Kidney (tissue), 14 donors: ENCODE results near the gene ILK. TPM values are rescaled to one million over a fixed set of nuclear protein-coding genes. Genes with fewer than 3 reads are reported as not detected.
A peak's percentile ranks its signal among the peaks of the same experiment; 100 is the strongest.

Source experiments
- DNase-seq, 5 donors: peaks; one replicate each; pipeline ENCODE4 v3.0.0-alpha.2; 2013 to 2020
- FAIRE-seq: peaks from 2 replicates; lab custom pipeline; 2012; peaks lifted over from hg19 to GRCh38; lab: Jason Lieb, UNC
- H3K27ac ChIP-seq, 2 donors: one replicate each; pipeline ENCODE4 v1.7.0; 2013; ENCODE audit warnings: low read depth in 2 of 2, low read length in 2 of 2, inconsistent platforms in 1 of 2
- H3K27me3 ChIP-seq: one replicate; pipeline ENCODE4 v1.7.1; 2013; ENCODE audit warnings: low read length, inconsistent platforms; ENCODE audit not compliant: control insufficient read depth, insufficient read depth
- H3K36me3 ChIP-seq, 3 donors: one replicate each; pipeline versions ENCODE4 v1.7.0 to v1.7.1; 2013; ENCODE audit warnings: low read length in 3 of 3, control low read depth in 1 of 3, inconsistent platforms in 1 of 3; ENCODE audit not compliant: insufficient read depth in 3 of 3, control insufficient read depth in 2 of 3
- H3K4me1 ChIP-seq, 3 donors: one replicate each; pipeline versions ENCODE4 v1.7.0 to v1.7.1; 2013; ENCODE audit warnings: low read length in 3 of 3, inconsistent platforms in 1 of 3, low read depth in 1 of 3; ENCODE audit not compliant: control insufficient read depth in 2 of 3, insufficient read depth in 2 of 3
- H3K4me3 ChIP-seq, 3 donors: one replicate each; pipeline versions ENCODE4 v1.7.0 to v1.8.1; 2013; ENCODE audit warnings: low read length in 3 of 3, control low read depth in 1 of 3, inconsistent platforms in 1 of 3
- H3K9ac ChIP-seq, 3 donors: one replicate each; pipeline versions ENCODE4 v1.7.0 to v1.7.1; 2013; ENCODE audit warnings: low read length in 3 of 3, control low read depth in 1 of 3, inconsistent platforms in 1 of 3
- H3K9me3 ChIP-seq, 3 donors: one replicate each; pipeline versions ENCODE4 v1.7.0 to v1.7.1; 2013; ENCODE audit warnings: low read length in 3 of 3, control low read depth in 1 of 3, inconsistent platforms in 1 of 3; ENCODE audit not compliant: control insufficient read depth in 2 of 3, insufficient read depth in 1 of 3
- intact Hi-C: fragments of 100-400 bp; cut with DNase I; formaldehyde crosslinking; loops from one replicate; pipeline ENCODE4 v1.11.1; 2022
- polyA plus RNA-seq: library from polyadenylated mRNA; stranded (reverse); fragments of 350-450 nt; fragmentation: Illumina TruSeq; extraction: RNeasy Lipid Tissue Mini Kit (QIAGEN cat#74804); gene quantifications from one replicate; pipeline ENCODE4 v1.2.3, GENCODE V29; 2014; ENCODE audit warnings: low read depth, low replicate concordance; ENCODE audit not compliant: insufficient read depth
- total RNA-seq: library from RNA; stranded (reverse); fragmentation: NEBNext Ultra II Directional; extraction: Animal tissue kit (Norgen Biotek cat#: 25700); gene quantifications from one replicate; pipeline ENCODE4 v1.2.1, GENCODE V29; 2021
- TF ChIP-seq, protein P1 (sequence below): IDR thresholded peaks from 3 replicates; pipeline ENCODE4 v1.5.1; 2012; ENCODE audit warnings: mild to moderate bottlenecking, moderate library complexity, borderline replicate concordance; ENCODE audit not compliant: insufficient read depth; ENCODE audit errors: extremely low read depth
- donor health status: control.
- donor health status: control.
- donor health status: control.
- donor health status: control.
- donor health status: control.
- donor health status: DM: yes; HTN: yes; CAD: no.
- donor health status: Normal renal cell carcinoma (clear cell type).

Gene ILK
- total and polyA plus RNA-seq, 2 donors from 2014 or later = 149 to 170 TPM

DNA sequence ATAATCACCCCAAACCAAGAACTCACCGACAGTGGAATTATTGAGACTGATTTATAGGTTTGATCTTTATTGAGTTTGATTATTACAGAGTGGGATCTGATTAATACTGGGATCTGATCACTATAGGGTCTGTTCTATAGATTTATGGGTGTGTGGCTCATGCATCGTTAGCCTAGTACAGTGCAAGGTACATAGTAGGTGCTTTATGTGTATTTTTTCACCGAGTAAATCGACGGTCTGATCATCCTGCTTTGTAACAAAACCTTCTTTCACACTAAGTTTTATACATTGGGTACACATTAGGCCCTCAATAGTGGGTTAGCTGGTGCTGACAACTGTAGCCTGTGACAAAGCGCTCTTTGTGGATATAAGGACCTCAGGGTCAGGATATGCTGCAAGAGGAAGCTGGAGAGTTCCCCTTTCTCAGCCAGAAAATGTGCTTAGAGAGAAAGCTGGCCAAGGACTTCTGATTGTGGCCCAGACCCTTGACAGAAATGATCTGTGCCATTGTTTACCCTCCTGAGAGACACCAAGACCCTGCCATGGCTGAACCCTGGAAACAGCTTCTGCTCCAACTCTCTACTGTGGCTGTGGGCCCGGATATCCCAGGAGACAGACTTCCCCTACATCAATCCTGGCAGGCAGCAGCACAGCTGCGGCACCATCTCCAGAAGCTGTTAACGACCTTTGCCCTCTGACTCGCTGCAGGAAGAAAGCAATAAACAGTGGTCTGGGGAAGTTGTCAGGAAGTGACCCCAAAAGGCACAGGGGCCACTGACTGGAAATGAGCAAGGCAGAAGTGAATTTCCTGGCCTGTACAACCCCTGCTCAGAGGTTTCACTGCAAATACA, 31.7 kb downstream of the ILK start:
- H3K9me3 ChIP-seq = no peaks in the 10 kb centered on the region
- peaks cover 0 to 3% (median 0%) of the 10 kb centered on the region in 3 donors for H3K36me3 ChIP-seq
- DNase-seq (peak; percentile 57 to 91 (median 70)), FAIRE-seq (no peak)
- H3K9ac ChIP-seq = no peak overlapping the region
- H3K27me3 ChIP-seq = no peaks in the 10 kb centered on the region
- TF ChIP-seq, protein P1, sequence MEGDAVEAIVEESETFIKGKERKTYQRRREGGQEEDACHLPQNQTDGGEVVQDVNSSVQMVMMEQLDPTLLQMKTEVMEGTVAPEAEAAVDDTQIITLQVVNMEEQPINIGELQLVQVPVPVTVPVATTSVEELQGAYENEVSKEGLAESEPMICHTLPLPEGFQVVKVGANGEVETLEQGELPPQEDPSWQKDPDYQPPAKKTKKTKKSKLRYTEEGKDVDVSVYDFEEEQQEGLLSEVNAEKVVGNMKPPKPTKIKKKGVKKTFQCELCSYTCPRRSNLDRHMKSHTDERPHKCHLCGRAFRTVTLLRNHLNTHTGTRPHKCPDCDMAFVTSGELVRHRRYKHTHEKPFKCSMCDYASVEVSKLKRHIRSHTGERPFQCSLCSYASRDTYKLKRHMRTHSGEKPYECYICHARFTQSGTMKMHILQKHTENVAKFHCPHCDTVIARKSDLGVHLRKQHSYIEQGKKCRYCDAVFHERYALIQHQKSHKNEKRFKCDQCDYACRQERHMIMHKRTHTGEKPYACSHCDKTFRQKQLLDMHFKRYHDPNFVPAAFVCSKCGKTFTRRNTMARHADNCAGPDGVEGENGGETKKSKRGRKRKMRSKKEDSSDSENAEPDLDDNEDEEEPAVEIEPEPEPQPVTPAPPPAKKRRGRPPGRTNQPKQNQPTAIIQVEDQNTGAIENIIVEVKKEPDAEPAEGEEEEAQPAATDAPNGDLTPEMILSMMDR = no peak
- H3K4me1 ChIP-seq = peaks cover 0 to 21% (median 12%) of the 10 kb centered on the region in 3 donors
- peak overlapping the region; percentile 38 to 51 for H3K27ac ChIP-seq
- intact Hi-C loops = no loop called here
- no peak overlapping the region for H3K4me3 ChIP-seq

DNA sequence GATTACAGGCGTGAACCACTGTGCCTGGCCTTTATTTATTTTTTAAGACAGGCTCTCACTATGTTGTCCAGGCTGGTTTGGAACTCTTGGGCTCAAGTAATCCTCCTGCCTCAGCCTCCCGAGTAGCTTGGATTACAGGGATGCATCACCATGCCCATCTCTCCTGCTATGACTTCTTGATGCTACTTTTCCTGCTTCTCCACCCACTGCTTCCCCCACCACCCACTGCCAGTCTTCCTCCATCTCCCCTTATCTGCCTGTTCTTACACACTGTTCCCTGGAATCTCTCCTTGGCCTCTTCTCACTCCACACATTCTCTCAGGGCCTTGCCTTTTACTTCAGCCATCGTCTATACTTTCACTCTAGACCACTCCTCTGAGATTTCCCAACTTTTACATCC, 32.9 kb downstream of the ILK start:
- H3K27me3 ChIP-seq = no peaks in the 10 kb centered on the region
- no peaks in the 10 kb centered on the region for H3K9me3 ChIP-seq
- TF ChIP-seq, protein P1 = no peak
- no peak overlapping the region for H3K9ac ChIP-seq
- H3K36me3 ChIP-seq = peaks cover 0 to 3% (median 0%) of the 10 kb centered on the region in 3 donors
- DNase-seq (peak in 1 of 5 donors; percentile 9), FAIRE-seq (no peak)
- no peak overlapping the region for H3K4me3 ChIP-seq
- peaks cover 0 to 21% (median 12%) of the 10 kb centered on the region in 3 donors for H3K4me1 ChIP-seq
- intact Hi-C loops = no loop called here
- H3K27ac ChIP-seq = peak overlapping the region in 1 of 2 donors; percentile 32

DNA sequence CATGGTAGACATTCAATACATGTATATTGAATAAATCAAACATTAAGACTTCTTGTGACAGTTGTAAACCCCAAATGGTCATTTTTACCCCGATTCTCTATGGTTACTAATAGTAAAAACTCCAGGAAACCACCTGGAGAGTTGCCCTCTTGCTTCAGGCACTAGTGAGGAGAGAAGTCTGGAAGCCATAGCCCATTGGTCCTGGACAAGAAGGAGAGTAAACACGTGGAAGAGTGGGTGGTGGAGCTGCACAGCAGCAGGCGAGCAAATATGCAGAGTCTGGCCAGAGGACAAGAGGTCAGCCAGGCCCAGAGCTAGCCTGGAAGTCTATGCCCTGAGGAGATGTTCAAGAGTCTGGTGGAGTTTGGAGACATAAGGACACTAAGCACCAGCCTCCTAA, 34.3 kb downstream of the ILK start:
- Histone ChIP-seq H3K9ac (no peak overlapping the region), H3K36me3 (no peaks in the 10 kb centered on the region), H3K4me1 (peaks cover 0 to 21% (median 12%) of the 10 kb centered on the region in 3 donors), H3K27ac (no peak overlapping the region), H3K4me3 (no peak overlapping the region), H3K27me3 (no peaks in the 10 kb centered on the region), H3K9me3 (no peaks in the 10 kb centered on the region)
- FAIRE-seq (no peak), DNase-seq (peak in 1 of 5 donors; percentile 64)
- TF ChIP-seq, protein P1 = no peak
- intact Hi-C loops = no loop called here
